ENCODE data around the gene UBASH3B. TPM values are rescaled to one million over a fixed set of nuclear protein-coding genes. Genes with fewer than 3 reads are reported as not detected.

UBASH3B gene
- total RNA-seq, 1 experiment from 2014 or later, result 12.8 TPM

DNA sequence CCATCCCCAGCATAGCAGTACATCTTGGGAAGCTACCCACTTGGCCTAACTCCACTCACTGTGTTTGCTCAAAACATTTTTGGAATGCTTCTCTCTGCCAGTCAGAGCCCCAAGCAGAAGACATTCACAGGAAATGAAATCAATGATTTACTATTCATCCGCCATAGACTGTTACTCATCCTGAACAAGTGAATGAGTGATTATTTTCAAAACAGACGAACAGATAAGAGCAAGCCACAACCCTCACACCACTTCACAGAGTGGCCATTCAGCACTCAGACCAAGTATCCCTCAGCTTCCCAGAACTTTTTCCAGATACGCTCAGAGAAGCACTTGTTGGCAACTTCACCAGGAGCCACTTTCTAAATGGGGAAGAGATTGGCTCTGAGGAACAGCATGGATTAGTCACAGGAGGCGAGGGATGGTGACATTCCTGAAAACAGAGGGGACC is 13.0 kb upstream of the UBASH3B start:
- in situ Hi-C loops (cut with HindIII; ENCODE audit: low pct_unique_long_range_greater_than_20kb, low sequenced_read_pairs), result no loop called here
- DNase-seq (ENCODE audit: low read depth, low spot score), result peak; percentile 79

DNA sequence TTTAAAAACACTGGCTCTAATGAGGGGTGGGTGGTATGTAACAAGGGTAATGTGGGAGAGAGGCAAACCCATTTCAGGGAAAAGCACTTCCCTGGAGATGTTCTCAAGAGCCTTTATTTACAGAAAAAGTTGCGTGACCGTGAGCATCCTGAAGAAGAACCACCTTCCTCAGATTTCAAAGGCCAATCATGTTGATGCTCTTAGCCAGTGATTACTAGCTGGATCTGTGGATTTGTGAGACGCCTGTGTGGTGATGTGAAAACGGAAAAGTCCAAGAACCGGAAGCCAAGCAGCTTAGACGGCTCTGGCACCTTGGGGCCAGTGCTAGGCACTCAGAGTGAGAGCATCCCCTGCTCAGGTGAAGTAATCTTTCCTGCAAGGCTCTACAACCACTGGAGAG is 12.6 kb upstream of the UBASH3B start:
- in situ Hi-C loops (cut with HindIII; ENCODE audit: low pct_unique_long_range_greater_than_20kb, low sequenced_read_pairs), result no loop called here
- peak; percentile 13 for DNase-seq (ENCODE audit: low read depth, low spot score)

DNA sequence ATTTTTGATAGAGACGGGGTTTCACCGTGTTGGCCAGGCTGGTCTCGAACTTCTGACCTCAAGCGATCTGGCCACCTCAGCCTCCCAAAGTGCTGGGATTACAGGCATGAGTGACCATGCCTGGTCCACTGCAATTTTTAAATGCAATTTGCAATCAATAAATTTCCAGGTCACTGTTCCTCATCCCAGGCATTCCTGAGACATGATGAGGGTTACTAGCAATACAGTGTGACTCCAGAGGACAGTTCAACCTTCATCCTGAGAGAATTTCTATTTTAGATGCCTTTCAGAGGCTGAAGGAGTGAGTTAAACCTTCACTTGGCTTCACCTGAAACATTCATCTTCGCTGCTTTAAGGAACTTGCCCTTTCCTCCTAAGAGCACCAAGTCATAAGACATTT is 9.7 kb upstream of the UBASH3B start:
- in situ Hi-C loops (cut with HindIII; ENCODE audit: low pct_unique_long_range_greater_than_20kb, low sequenced_read_pairs), result no loop called here
- DNase-seq (ENCODE audit: low read depth, low spot score), result no peak

- in situ Hi-C loops (cut with HindIII; ENCODE audit: low pct_unique_long_range_greater_than_20kb, low sequenced_read_pairs), result no loop called here
- DNase-seq (ENCODE audit: low read depth, low spot score), result no peak
Measured at GRCh38 chr11:122646549-122647340, 8.8 kb upstream of the UBASH3B start.

DNA sequence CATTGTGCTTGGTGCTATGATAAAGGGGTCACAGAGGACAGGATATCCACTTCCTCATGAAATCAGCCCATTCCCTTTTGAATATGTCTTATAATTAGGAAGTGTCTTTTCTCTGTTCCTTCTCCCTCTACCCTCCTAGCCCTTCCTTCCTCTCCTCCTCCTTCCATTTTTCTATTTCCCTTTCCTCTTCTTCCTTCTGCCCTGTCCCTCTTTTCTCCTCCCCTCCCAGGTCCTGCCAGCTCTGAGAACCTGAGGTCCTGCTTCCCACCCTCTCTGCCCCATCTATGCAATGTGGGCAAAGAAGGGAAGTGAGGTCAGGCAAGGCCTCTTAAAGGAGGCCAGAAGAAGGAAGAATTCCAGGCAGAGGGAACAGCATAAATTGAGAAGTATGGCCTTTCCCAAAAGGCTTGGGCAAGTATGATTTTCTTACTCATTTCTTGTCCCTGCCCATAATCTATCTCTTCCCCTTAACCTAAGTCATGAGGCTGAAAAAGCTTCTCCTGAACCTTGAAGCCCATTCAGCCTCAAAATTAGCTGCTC is 7.7 kb upstream of the UBASH3B start:
- DNase-seq (ENCODE audit: low read depth, low spot score), result no peak
- in situ Hi-C loops (cut with HindIII; ENCODE audit: low pct_unique_long_range_greater_than_20kb, low sequenced_read_pairs), result no loop called here

- in situ Hi-C loops (cut with HindIII; ENCODE audit: low pct_unique_long_range_greater_than_20kb, low sequenced_read_pairs), result no loop called here
- DNase-seq (ENCODE audit: low read depth, low spot score), result no peak
Measured at GRCh38 chr11:122649116-122649515, 6.4 kb upstream of the UBASH3B start.

GRCh38 chr11:122650619-122651018 is 4.9 kb upstream of the UBASH3B start:
- DNase-seq (ENCODE audit: low read depth, low spot score), result no peak
- in situ Hi-C loops (cut with HindIII; ENCODE audit: low pct_unique_long_range_greater_than_20kb, low sequenced_read_pairs), result no loop called here

DNA sequence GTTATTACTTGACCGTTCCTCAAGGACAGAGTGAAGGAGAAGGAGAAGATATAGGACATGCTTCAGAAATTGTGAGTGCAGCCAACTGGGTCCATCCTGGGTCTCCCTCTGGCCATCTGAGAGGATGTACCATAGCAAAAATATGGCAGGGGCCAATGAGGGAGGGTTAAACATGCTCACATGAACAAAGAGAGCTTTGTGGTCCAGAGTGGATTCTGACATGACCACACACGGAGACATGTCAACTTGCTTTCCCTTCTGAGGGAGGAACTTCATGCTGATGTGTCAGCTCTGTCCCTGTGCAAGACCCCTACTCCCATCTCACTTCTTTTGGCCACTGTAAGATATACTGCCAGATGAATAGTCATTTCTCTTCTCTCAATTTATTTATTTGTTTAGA is 3.0 kb upstream of the UBASH3B start:
- in situ Hi-C loops (cut with HindIII; ENCODE audit: low pct_unique_long_range_greater_than_20kb, low sequenced_read_pairs), result no loop called here
- DNase-seq (ENCODE audit: low read depth, low spot score), result peak; percentile 11

DNA sequence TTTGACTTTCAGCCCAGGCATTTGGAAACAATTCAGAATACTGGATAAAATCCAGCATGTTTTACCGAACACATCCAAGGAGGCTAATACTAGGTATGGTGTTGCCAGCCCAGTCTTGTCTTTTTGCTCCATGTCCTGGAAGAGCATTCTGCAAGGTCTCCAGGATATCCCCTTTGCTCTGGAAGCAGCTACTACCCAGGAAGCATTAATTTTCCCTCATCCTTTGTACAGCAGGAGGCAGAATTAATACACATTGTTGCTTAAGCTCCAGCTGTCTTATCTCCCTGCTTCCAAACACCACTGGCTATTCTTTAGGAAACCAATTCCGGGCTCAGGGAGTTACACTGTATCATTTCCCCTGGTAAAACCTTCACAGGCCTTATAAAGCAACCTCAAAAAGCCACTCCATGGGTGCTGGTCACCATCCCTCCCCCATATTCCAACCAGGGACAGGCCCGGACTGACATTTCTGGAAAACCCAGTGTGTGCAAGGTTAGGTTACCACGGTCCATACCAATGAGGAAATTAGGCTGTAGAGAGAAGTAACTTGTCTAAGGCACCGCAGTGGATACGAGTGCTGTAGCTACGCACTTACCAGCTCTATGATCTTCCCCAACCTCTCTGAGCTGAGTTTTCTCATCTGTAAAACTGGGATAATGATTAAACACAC is 1.5 kb upstream of the UBASH3B start:
- no peak for DNase-seq (ENCODE audit: low read depth, low spot score)
- in situ Hi-C loops (cut with HindIII; ENCODE audit: low pct_unique_long_range_greater_than_20kb, low sequenced_read_pairs), result no loop called here

- peak; percentile 37 for DNase-seq (ENCODE audit: low read depth, low spot score)
- in situ Hi-C loops (cut with HindIII; ENCODE audit: low pct_unique_long_range_greater_than_20kb, low sequenced_read_pairs), result no loop called here
Measured at GRCh38 chr11:122656073-122656630, 630 bp downstream of the UBASH3B start.

GRCh38 chr11:122656631-122657101 is 1.1 kb downstream of the UBASH3B start:
- DNase-seq (ENCODE audit: low read depth, low spot score), result no peak

DNA sequence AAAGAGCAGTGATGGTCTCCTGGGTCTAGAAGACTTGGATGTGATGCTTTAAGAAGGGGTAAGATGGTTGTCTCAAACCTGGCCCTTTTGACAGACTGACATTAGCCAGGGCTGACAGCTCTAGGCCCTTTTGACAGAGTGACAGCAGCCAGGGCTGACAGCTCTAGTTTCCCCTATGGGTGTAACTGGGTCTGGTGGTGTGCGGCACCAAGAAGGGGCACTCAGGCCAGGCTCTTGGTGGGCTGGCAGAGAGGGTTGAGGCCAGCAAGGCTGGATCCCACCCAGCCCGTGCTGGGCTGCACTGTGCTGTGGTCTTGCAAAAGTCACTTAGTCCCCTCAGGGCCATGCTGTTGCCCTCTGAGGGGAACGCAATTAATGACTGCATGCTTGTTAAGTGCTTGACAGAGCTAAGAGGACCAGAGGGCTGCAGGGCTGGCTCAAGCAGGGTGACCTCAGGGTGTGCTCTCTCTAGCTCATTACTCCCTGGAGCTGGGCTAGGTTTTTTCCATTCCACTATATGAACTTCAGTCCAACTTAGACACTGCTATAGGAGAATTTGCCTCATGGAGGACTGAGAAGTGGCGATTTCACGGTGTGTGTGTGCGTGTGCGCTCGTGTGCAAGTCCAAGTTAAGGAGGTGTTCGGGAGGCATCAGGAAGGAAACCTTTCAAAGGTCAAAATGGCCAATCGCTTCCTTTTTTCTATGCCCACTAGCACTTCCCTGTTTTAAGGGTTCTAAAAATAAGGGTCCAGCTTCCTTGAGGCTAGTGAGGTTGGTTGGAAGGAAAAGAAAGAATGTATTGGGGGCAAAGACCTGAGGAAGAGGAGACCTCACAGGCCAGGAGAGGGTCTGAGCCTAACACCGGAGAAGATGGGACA is 4.4 kb downstream of the UBASH3B start:
- no peak for DNase-seq (ENCODE audit: low read depth, low spot score)
- in situ Hi-C loops (cut with HindIII; ENCODE audit: low pct_unique_long_range_greater_than_20kb, low sequenced_read_pairs), result no loop called here

More at GRCh38 chr11:122656631-122657101, 1.1 kb downstream of the UBASH3B start:
- in situ Hi-C loops (cut with HindIII; ENCODE audit: low pct_unique_long_range_greater_than_20kb, low sequenced_read_pairs), result no loop called here

DNA sequence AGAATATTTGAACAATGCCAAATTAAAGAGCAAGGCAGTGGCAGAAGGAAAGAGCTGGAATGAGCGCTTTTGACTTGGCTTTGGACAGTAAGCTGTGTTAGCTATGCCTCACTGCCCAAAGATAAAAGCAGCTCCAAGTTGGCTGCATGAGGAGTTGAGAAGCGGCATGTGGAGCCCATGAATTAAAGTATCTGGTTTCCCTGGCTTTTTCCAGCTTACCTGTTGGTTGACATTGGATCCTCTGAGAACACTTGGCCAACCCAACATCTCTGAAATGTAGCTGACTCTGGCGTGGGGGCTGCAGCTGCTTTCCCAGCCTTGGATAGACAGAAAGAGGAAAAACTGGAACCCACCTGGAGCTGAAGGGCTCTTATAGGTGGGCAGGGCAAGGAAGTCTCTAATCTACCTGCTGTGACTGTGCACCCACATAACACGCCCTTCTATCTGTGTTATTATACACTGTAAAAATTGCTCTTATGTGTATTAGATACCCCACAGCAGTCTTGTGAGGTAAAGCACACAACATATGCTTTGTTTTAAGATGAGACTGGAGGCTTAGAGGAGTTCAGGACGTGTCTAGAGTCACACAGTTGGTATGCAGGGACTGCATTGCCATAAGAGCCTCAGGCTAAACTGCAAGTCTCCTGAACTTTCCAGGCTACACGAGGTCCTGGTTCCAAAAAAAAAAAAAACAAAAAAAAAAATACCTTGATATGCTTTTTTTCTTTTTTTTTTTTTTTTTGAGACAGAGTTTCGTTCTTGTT is 5.8 kb downstream of the UBASH3B start:
- peak; percentile 65 for DNase-seq (ENCODE audit: low read depth, low spot score)

GRCh38 chr11:122663056-122663740 is 7.7 kb downstream of the UBASH3B start:
- DNase-seq (ENCODE audit: low read depth, low spot score), result no peak
- in situ Hi-C loops (cut with HindIII; ENCODE audit: low pct_unique_long_range_greater_than_20kb, low sequenced_read_pairs), result no loop called here

More for the DNA sequence above, 5.8 kb downstream of the UBASH3B start:
- in situ Hi-C loops (cut with HindIII; ENCODE audit: low pct_unique_long_range_greater_than_20kb, low sequenced_read_pairs), result no loop called here

DNA sequence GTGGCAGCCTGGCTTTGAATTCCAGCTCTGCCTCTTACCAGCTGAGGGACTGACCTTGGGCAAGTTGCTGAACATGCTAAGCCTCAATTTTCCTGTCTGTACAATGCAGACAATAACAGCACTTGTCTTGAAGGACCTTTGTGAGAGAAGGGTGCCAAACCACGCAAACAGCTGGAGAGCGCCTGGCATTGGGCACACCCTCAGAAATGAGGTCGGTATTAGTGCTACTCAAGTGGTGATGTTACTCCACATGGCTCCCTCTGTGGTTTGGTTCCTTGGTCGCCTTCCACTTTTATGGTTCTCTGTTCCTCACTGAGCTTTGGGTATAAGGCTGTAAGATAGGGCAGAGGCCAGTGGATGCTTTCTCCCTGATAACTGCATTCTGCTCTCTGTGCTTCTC is 8.2 kb downstream of the UBASH3B start:
- peak; percentile 21 for DNase-seq (ENCODE audit: low read depth, low spot score)
- in situ Hi-C loops (cut with HindIII; ENCODE audit: low pct_unique_long_range_greater_than_20kb, low sequenced_read_pairs), result no loop called here

GRCh38 chr11:122664188-122664587 is 8.7 kb downstream of the UBASH3B start:
- DNase-seq (ENCODE audit: low read depth, low spot score), result no peak
- in situ Hi-C loops (cut with HindIII; ENCODE audit: low pct_unique_long_range_greater_than_20kb, low sequenced_read_pairs), result no loop called here
